Fibroblast of villous mesenchyme (primary cell): ENCODE results near the gene NCOR1. TPM values are rescaled to one million over a fixed set of nuclear protein-coding genes. Genes with fewer than 3 reads are reported as not detected.

ENCODE experiments used
- DNase-seq: peaks from one replicate; pipeline ENCODE4 v3.0.0-alpha.2; 2010; ENCODE audit warnings: low read depth
- H3K4me3 ChIP-seq: 2 replicates; pipeline ENCODE4 v1.5.1; 2011; ENCODE audit warnings: low read depth, mild to moderate bottlenecking, low read length
- total RNA-seq: library from RNA; depleted of rRNA; stranded (reverse); fragments of >200 nt; gene quantifications from 2 replicates; pipeline ENCODE4 v1.2.3, GENCODE V29; 2012
- TF ChIP-seq, protein P1 (sequence below): IDR thresholded peaks from 2 replicates; pipeline ENCODE4 v1.5.1; 2012; ENCODE audit warnings: low read depth, mild to moderate bottlenecking, low read length; ENCODE audit not compliant: insufficient read depth

NCOR1 gene
- total RNA-seq, 1 donor, result 83.3 TPM

DNA sequence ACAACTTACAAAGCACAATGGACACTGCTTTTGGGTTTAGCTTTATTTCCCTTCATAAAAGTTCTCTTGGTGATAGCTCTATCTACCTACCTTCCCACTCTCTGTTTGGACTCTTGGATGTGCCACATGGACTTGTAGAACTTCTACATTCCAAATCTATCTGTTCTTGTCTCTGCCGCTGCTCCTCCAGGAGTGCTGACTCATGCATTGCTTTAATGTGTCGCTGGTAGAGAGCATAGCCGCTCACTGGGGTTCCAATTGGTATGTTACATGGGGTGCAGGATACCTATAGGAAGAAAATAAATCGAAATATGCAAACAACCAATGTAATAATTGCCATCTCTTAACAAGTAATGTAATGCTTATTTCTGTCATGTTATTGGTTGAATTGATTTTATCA lies 123.6 kb downstream of the NCOR1 start:
- TF ChIP-seq, protein P1, sequence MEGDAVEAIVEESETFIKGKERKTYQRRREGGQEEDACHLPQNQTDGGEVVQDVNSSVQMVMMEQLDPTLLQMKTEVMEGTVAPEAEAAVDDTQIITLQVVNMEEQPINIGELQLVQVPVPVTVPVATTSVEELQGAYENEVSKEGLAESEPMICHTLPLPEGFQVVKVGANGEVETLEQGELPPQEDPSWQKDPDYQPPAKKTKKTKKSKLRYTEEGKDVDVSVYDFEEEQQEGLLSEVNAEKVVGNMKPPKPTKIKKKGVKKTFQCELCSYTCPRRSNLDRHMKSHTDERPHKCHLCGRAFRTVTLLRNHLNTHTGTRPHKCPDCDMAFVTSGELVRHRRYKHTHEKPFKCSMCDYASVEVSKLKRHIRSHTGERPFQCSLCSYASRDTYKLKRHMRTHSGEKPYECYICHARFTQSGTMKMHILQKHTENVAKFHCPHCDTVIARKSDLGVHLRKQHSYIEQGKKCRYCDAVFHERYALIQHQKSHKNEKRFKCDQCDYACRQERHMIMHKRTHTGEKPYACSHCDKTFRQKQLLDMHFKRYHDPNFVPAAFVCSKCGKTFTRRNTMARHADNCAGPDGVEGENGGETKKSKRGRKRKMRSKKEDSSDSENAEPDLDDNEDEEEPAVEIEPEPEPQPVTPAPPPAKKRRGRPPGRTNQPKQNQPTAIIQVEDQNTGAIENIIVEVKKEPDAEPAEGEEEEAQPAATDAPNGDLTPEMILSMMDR, result no peak
- DNase-seq, result no peak
- no peak overlapping the region for H3K4me3 ChIP-seq

DNA sequence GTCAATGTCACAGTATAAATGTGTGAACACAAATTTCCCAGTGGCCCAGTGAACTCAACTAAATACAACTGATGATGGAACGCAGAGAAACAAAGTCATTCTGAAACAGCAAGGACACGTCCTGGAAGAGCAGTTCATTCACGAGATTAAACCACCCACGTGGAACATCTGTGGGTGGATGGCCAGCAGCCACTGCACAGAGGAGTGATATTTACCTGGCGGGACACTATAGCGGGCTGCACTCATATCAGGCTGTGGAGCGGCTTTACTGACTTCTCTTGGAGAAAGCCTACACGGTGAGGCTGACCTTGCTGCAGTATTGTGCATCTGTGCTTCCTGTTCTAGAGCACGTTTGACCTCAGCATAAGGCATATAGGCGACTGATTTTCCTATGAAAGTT lies 128.4 kb downstream of the NCOR1 start:
- H3K4me3 ChIP-seq, result no peak overlapping the region
- no peak for DNase-seq
- TF ChIP-seq, protein P1, result no peak

DNA sequence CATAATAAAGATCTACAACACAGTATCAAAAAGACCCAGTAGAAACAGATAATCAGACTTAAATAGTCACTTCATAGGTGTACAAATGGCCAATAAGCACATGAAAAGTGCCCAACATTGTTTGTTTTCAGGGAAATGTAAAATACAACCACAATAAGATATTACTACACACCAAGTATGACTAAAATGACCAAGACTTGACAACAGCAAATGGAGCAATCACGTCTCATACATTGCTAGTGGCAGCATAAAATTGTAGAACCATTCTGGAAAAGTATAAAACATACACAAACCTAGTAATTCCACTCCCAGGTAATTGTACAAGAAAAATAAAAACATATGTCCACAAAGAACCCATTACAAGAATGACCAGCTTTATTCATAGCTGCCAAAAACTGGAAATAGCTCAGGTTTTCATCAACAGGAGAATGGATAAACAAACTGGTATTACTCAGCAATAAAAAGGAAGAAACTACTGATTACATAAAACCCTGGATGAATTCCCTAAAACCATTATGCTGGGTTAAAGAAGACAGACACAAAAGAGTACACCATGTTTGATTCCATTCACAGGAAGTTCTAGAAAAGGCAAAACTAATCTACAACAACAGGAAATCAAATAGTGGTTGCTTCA lies 130.2 kb downstream of the NCOR1 start:
- TF ChIP-seq, protein P1, result no peak
- peak; percentile 90 for DNase-seq
- H3K4me3 ChIP-seq, result no peak overlapping the region

DNA sequence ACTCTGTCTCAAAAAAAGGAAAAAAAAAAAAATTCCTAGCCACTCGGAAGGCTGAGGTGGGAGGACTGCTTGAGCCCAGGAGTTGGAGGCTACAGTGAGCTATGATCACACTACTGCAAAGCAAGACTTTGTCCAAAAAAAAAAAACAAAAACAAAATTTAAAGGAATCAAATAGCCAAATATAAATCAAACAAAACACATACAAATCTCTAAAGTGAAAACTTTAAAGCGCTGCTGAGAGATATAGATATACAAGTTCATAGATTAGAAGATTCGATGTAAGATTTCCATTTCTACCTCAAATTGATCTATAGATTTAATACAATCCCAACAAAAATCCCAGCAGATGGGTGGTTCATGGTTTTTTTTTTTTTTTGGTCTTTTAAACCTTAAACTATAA lies 132.1 kb downstream of the NCOR1 start:
- TF ChIP-seq, protein P1, result no peak
- no peak overlapping the region for H3K4me3 ChIP-seq
- no peak for DNase-seq

DNA sequence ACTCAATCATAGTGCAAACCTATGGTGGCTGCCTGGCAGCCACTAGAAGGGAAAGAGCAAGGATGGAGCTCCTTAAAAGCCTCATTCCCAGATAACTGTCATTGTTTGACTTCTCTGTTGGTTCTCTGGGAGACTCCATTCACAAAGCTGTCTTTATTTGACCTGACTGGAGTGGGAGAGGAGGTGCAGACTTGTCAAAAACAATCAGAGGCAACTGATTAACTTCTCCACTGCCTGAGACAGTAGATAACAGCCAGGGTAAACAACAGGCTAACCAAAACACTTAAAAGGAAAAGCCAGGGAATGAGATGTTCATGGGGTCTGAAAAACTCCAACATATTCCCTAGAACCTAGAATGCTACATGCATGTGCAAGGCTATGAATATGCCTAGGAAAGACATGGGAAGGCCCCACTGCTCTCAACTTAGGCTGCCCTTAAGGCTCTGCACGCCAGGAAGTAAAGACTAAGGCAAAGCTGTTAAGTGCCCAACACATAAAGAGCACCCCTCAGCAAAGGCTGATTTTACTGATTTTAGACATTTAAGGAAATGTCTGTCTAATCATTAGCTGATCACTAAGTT lies 133.7 kb downstream of the NCOR1 start:
- H3K4me3 ChIP-seq, result no peak overlapping the region
- no peak for DNase-seq
- TF ChIP-seq, protein P1, result no peak

DNA sequence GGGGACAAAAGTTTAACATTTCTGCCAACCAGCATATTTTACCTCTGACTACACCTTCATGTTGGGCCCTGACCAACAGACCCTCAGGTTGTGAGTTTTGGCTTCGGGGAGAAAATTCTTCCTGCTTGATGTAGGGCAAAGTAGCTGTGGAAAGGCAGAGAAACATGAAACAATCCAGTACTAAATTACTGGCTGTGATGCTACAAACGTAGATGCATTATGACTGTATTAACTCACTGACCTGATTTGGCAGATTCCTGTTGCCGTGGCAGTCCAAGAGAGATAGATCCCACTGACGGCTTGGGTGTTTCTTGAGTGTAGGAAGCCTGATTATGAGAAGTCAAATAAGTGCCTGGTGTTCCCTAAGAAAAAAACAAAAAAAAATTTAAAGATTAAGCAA lies 135.0 kb downstream of the NCOR1 start:
- no peak for DNase-seq

More for the DNA sequence above, 135.0 kb downstream of the NCOR1 start:
- TF ChIP-seq, protein P1, result no peak
- H3K4me3 ChIP-seq, result no peak overlapping the region
